HEK293 (cell line): Measurements from ENCODE around the gene ENDOG.
"Not testable (repeated sequence)": the region's sequence is repeated elsewhere in the genome, so short reads cannot be mapped to it uniquely, and the experiment has no call there.

Experiments
- CTCF ChIP-seq: fragments of 450-650 bp; formaldehyde crosslinking; IDR thresholded peaks from 2 replicates; pipeline ENCODE4 v1.5.1; 2016; ENCODE audit warnings: missing biosample characterization, missing genetic modification characterization
- HOXC10 ChIP-seq: sonication (generic); formaldehyde crosslinking; IDR thresholded peaks from 2 replicates; pipeline ENCODE4 v1.8.1; 2023; ENCODE audit warnings: mild to moderate bottlenecking, missing genetic modification reagents
- KLF8 ChIP-seq: fragments of 450-650 bp; formaldehyde crosslinking; IDR thresholded peaks from 2 replicates; pipeline ENCODE4 v1.5.1; 2016; ENCODE audit warnings: missing biosample characterization, missing genetic modification characterization
- OSR2 ChIP-seq: fragments of 450-650 bp; formaldehyde crosslinking; IDR thresholded peaks from 2 replicates; pipeline ENCODE4 v1.5.1; 2016; ENCODE audit warnings: missing biosample characterization, missing genetic modification characterization
- PBX3 ChIP-seq: sonication (generic); formaldehyde crosslinking; IDR thresholded peaks from 2 replicates; pipeline ENCODE4 v1.8.1; 2022; ENCODE audit warnings: mild to moderate bottlenecking, moderate library complexity, missing genetic modification reagents
- REST ChIP-seq: fragments of 450-650 bp; formaldehyde crosslinking; IDR thresholded peaks from 2 replicates; pipeline ENCODE4 v1.5.1; 2016; ENCODE audit warnings: missing biosample characterization, missing genetic modification characterization
- TCF7L2 ChIP-seq: IDR thresholded peaks from 2 replicates; pipeline ENCODE4 v1.6.1; 2011; ENCODE audit warnings: low read depth, mild to moderate bottlenecking, inconsistent platforms, low read length, moderate library complexity, borderline replicate concordance
- ZBTB17 ChIP-seq: fragments of 450-650 bp; formaldehyde crosslinking; IDR thresholded peaks from 2 replicates; pipeline ENCODE4 v1.5.1; 2016; ENCODE audit warnings: missing biosample characterization, missing genetic modification characterization
- ZBTB6 ChIP-seq: fragments of 450-650 bp; formaldehyde crosslinking; IDR thresholded peaks from 2 replicates; pipeline ENCODE4 v1.5.1; 2017; ENCODE audit warnings: missing biosample characterization, missing genetic modification characterization
- ZFHX2 ChIP-seq: fragments of 450-650 bp; formaldehyde crosslinking; conservative IDR thresholded peaks from 2 replicates; pipeline ENCODE4 v1.5.1; 2016; ENCODE audit warnings: missing biosample characterization, missing genetic modification characterization
- ZNF416 ChIP-seq: fragments of 450-650 bp; formaldehyde crosslinking; IDR thresholded peaks from 2 replicates; pipeline ENCODE4 v1.5.1; 2016; ENCODE audit warnings: missing biosample characterization, missing genetic modification characterization
- ZNF704 ChIP-seq: fragments of 450-650 bp; formaldehyde crosslinking; IDR thresholded peaks from 2 replicates; pipeline ENCODE4 v1.5.1; 2016; ENCODE audit warnings: missing biosample characterization, missing genetic modification characterization

- TF ChIP-seq HOXC10 (CRISPR knock-in tag); PBX3 (CRISPR knock-in tag); OSR2 (tag by site-specific recombination); ZBTB6 (tag by site-specific recombination); REST; ZNF416; TCF7L2; ZNF704; ZFHX2 (tag by site-specific recombination); CTCF (tag by site-specific recombination); ZBTB17 (tag by site-specific recombination); KLF8 (tag by site-specific recombination): not testable (repeated sequence)
Measured at GRCh38 chr9:128794961-128795360, 23.3 kb upstream of the ENDOG start.
